ENCODE data around the gene CHEK2. TPM values are rescaled to one million over a fixed set of nuclear protein-coding genes. Genes with fewer than 3 reads are reported as not detected.

The CHEK2 gene
- polyA plus RNA-seq, 1 donor from 2014 or later = 3.1 TPM

GRCh38 chr22:28788601-28789000 lies 47.0 kb upstream of the CHEK2 start:
- H4K20me1 ChIP-seq (ENCODE audit: insufficient read depth) = no peaks in the 10 kb centered on the region
- H3K27me3 ChIP-seq (ENCODE audit: insufficient read depth, low read depth, low read length) = no peaks in the 10 kb centered on the region
- H3K9me3 ChIP-seq (ENCODE audit: low read length) = no peaks in the 10 kb centered on the region
- no peak overlapping the region for H3K4me3 ChIP-seq (ENCODE audit: low read length)
- no peak overlapping the region for H2AFZ ChIP-seq (ENCODE audit: low read depth, low read length)
- no peaks in the 10 kb centered on the region for H3F3A ChIP-seq (ENCODE audit: insufficient read depth, low read length, poor library complexity, severe bottlenecking)
- no peaks in the 10 kb centered on the region for H3K36me3 ChIP-seq (ENCODE audit: insufficient read depth, low read length)
- no peak overlapping the region for H3K27ac ChIP-seq (ENCODE audit: low read length)
- no peak for TF ChIP-seq RAD21 (conservative IDR thresholded peaks at IDR 0.05)
- H3K4me2 ChIP-seq (ENCODE audit: low read length) = no peak overlapping the region
- no peaks in the 10 kb centered on the region for H3K79me2 ChIP-seq (replicated peaks; ENCODE audit: insufficient read depth, low read length)
- no peak overlapping the region for H3K9ac ChIP-seq (ENCODE audit: low read length)
- H3K9me2 ChIP-seq (ENCODE audit: insufficient read depth, low read length) = no peaks in the 10 kb centered on the region

- no peak for TF ChIP-seq TAF1 (IDR thresholded peaks at IDR 0.05; ENCODE audit: low read depth)
- no peak for TF ChIP-seq EP300 (conservative IDR thresholded peaks at IDR 0.05; ENCODE audit: poor library complexity, severe bottlenecking)
- TF ChIP-seq MXI1 (conservative IDR thresholded peaks at IDR 0.05; ENCODE audit: poor library complexity, severe bottlenecking) = no peak
- no peak for TF ChIP-seq EZH2 (IDR thresholded peaks at IDR 0.05; ENCODE audit: borderline replicate concordance, insufficient read depth, low read length, poor library complexity, severe bottlenecking)
- TF ChIP-seq REST (IDR thresholded peaks at IDR 0.05; ENCODE audit: borderline replicate concordance) = no peak
- TF ChIP-seq RAD21 (conservative IDR thresholded peaks at IDR 0.05) = no peak
- TF ChIP-seq POLR2AphosphoS5 (IDR thresholded peaks at IDR 0.05) = no peak
- no peak for TF ChIP-seq SMC3 (conservative IDR thresholded peaks at IDR 0.05; ENCODE audit: poor library complexity)
- TF ChIP-seq CTCF (IDR thresholded peaks at IDR 0.05; ENCODE audit: poor library complexity, severe bottlenecking) = no peak
- Histone ChIP-seq H3K27ac (ENCODE audit: low read length) (no peak overlapping the region), H3K4me3 (ENCODE audit: low read length) (no peak overlapping the region), H3K9me2 (ENCODE audit: insufficient read depth, low read length) (no peaks in the 10 kb centered on the region), H3K79me2 (replicated peaks; ENCODE audit: insufficient read depth, low read length) (no peaks in the 10 kb centered on the region), H3K9me3 (ENCODE audit: low read length) (no peaks in the 10 kb centered on the region), H3K27me3 (ENCODE audit: insufficient read depth, low read depth, low read length) (no peaks in the 10 kb centered on the region), H2AFZ (ENCODE audit: low read depth, low read length) (no peak overlapping the region), H3K4me2 (ENCODE audit: low read length) (no peak overlapping the region), H4K20me1 (ENCODE audit: insufficient read depth) (no peaks in the 10 kb centered on the region), H3K36me3 (ENCODE audit: insufficient read depth, low read length) (no peaks in the 10 kb centered on the region), H3K9ac (ENCODE audit: low read length) (no peak overlapping the region), H3F3A (ENCODE audit: insufficient read depth, low read length, poor library complexity, severe bottlenecking) (no peaks in the 10 kb centered on the region)
Observed at GRCh38 chr22:28783786-28784671, 42.4 kb upstream of the CHEK2 start.

Measured in neural cell (in vitro differentiated cells).